Mesenchymal stem cell (in vitro differentiated cells and primary cell): ENCODE measurements around the gene CEBPZ.
A peak's percentile ranks its signal among the peaks of the same experiment; 100 is the strongest.
"Not testable (repeated sequence)": the region's sequence is repeated elsewhere in the genome, so short reads cannot be mapped to it uniquely, and the experiment has no call there.

Experiments used
- DNase-seq: peaks from one replicate; pipeline ENCODE4 v3.0.0-alpha.2; 2013
- H2AFZ ChIP-seq: one replicate; pipeline ENCODE4 v1.6.1; 2013; ENCODE audit warnings: low read depth, mild to moderate bottlenecking, control low read depth, inconsistent platforms, low read length, moderate library complexity
- H2AK5ac ChIP-seq: 2 replicates; pipeline ENCODE4 v1.6.1; 2013; ENCODE audit warnings: low read length, moderate library complexity, mild to moderate bottlenecking, inconsistent platforms; ENCODE audit not compliant: severe bottlenecking
- H2BK120ac ChIP-seq: one replicate; pipeline ENCODE4 v1.6.1; 2013; ENCODE audit warnings: low read depth, mild to moderate bottlenecking, inconsistent platforms, low read length, moderate library complexity
- H2BK12ac ChIP-seq, 2 experiments: one replicate each; pipeline ENCODE4 v1.6.1; 2013; ENCODE audit warnings: inconsistent platforms in 2 of 2, low read length in 2 of 2, mild to moderate bottlenecking in 2 of 2, moderate library complexity in 2 of 2, control low read depth in 1 of 2
- H2BK15ac ChIP-seq: one replicate; pipeline ENCODE4 v1.6.1; 2013; ENCODE audit warnings: mild to moderate bottlenecking, low read depth, inconsistent platforms; ENCODE audit not compliant: poor library complexity, severe bottlenecking
- H2BK5ac ChIP-seq: 2 replicates; pipeline ENCODE4 v1.6.1; 2013; ENCODE audit warnings: low read depth, mild to moderate bottlenecking, low read length, control low read depth, inconsistent platforms; ENCODE audit not compliant: poor library complexity, severe bottlenecking
- H3K14ac ChIP-seq, 2 experiments: one replicate each; pipeline ENCODE4 v1.6.1; 2013; ENCODE audit warnings: inconsistent platforms in 2 of 2, low read length in 2 of 2, control low read depth in 1 of 2, mild to moderate bottlenecking in 1 of 2, moderate library complexity in 1 of 2
- H3K18ac ChIP-seq, 2 experiments: one replicate each; pipeline ENCODE4 v1.6.1; 2013; ENCODE audit warnings: inconsistent platforms in 2 of 2, low read length in 2 of 2, control low read depth in 1 of 2, low read depth in 1 of 2, mild to moderate bottlenecking in 1 of 2
- H3K23ac ChIP-seq, 2 experiments: one replicate each; pipeline ENCODE4 v1.6.1; 2013; ENCODE audit warnings: inconsistent platforms in 2 of 2, low read length in 2 of 2, mild to moderate bottlenecking in 2 of 2, moderate library complexity in 2 of 2, control low read depth in 1 of 2
- H3K27ac ChIP-seq: 2 replicates; pipeline ENCODE4 v1.5.1; 2013; ENCODE audit warnings: mild to moderate bottlenecking, moderate library complexity, low read length, control low read depth, inconsistent platforms; ENCODE audit not compliant: poor library complexity, severe bottlenecking
- H3K27me3 ChIP-seq, 2 experiments: 2 replicates each; pipeline versions ENCODE4 v1.6.1 to v1.7.0; 2013; ENCODE audit warnings: low read length in 2 of 2, mild to moderate bottlenecking in 2 of 2, moderate library complexity in 2 of 2, control low read depth in 1 of 2, inconsistent platforms in 1 of 2; ENCODE audit not compliant: control insufficient read depth in 1 of 2, insufficient read depth in 1 of 2
- H3K36me3 ChIP-seq, 2 experiments: 2 replicates each; pipeline versions ENCODE4 v1.6.1 to v1.7.0; 2013; ENCODE audit warnings: low read length in 2 of 2, control low read depth in 1 of 2, inconsistent platforms in 1 of 2, low read depth in 1 of 2, mild to moderate bottlenecking in 1 of 2; ENCODE audit not compliant: insufficient read depth in 2 of 2, control insufficient read depth in 1 of 2
- H3K4ac ChIP-seq, 2 experiments: one replicate each; pipeline ENCODE4 v1.6.1; 2013; ENCODE audit warnings: inconsistent platforms in 2 of 2, low read length in 2 of 2, mild to moderate bottlenecking in 2 of 2, moderate library complexity in 2 of 2, control low read depth in 1 of 2, low read depth in 1 of 2
- H3K4me1 ChIP-seq: 2 replicates; pipeline ENCODE4 v1.6.1; 2013; ENCODE audit warnings: low read depth, low read length, control low read depth; ENCODE audit not compliant: control insufficient read depth, insufficient read depth
- H3K4me2 ChIP-seq: 2 replicates; pipeline ENCODE4 v1.6.1; 2013; ENCODE audit warnings: low read length, mild to moderate bottlenecking, inconsistent platforms; ENCODE audit not compliant: poor library complexity, severe bottlenecking
- H3K4me3 ChIP-seq, 2 experiments: 2 replicates each; pipeline versions ENCODE4 v1.5.1 to v1.7.0; 2013; ENCODE audit warnings: low read length in 2 of 2, mild to moderate bottlenecking in 2 of 2, control low read depth in 1 of 2, low read depth in 1 of 2; ENCODE audit not compliant: insufficient read depth in 1 of 2
- H3K79me1 ChIP-seq: replicated peaks from 2 replicates; pipeline ENCODE4 v1.6.1; 2013; ENCODE audit warnings: mild to moderate bottlenecking, control low read depth, low read length, inconsistent platforms; ENCODE audit not compliant: poor library complexity, severe bottlenecking
- H3K9ac ChIP-seq: 2 replicates; pipeline ENCODE4 v1.7.0; 2013; ENCODE audit warnings: mild to moderate bottlenecking, low read length, moderate library complexity
- H3K9me3 ChIP-seq: 2 replicates; pipeline ENCODE4 v1.7.0; 2013; ENCODE audit warnings: mild to moderate bottlenecking, low read length; ENCODE audit not compliant: control insufficient read depth
- H4K8ac ChIP-seq: one replicate; pipeline ENCODE4 v1.6.1; 2013; ENCODE audit warnings: inconsistent platforms, mild to moderate bottlenecking, low read length, moderate library complexity
- H4K91ac ChIP-seq: one replicate; pipeline ENCODE4 v1.6.1; 2013; ENCODE audit warnings: mild to moderate bottlenecking, low read length, inconsistent platforms
- WGBS: methylation state at CpG from one replicate; pipeline ENCODE4 v1.1.7; 2013; ENCODE audit warnings: mixed read lengths; 5-methylcytosine and 5-hydroxymethylcytosine counted together

The CEBPZ gene

GRCh38 chr2:37228788-37229187 lies 2.6 kb downstream of the CEBPZ start:
- Histone ChIP-seq H3K9me3 (no peaks in the 10 kb centered on the region), H2BK15ac (no peak overlapping the region)

DNA sequence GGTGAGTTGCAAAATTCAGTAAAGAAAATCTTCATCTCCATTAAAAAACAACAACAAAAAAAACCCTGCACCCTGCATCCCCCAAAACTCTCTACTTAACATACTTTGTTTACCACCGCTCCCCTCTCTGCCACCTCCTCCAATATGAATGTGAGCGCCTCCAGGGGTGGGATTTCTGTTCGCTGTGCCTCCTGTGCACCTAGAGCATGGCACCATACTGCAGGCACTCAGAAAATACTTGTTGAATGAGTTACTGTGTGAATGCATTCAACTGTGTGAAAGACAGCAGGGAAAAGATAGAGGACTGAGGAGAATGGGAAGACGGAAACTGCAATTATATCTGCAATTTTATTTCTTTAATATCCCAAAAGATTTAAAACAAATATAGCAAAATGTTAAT lies 4.5 kb downstream of the CEBPZ start:
- Histone ChIP-seq H2BK15ac (no peak overlapping the region), H3K18ac (no peak overlapping the region), H4K91ac (no peak overlapping the region), H3K9me3 (no peaks in the 10 kb centered on the region), H2BK5ac (no peak overlapping the region), H3K23ac (no peak overlapping the region), H3K14ac (no peak overlapping the region), H3K79me1 (peaks cover 9% of the 10 kb centered on the region), H3K4me2 (no peak overlapping the region), H4K8ac (no peak overlapping the region), H3K27ac (no peak overlapping the region), H3K36me3 (peaks cover 4 to 48% of the 10 kb centered on the region in 2 experiments), H3K4ac (no peak overlapping the region), H2BK120ac (no peak overlapping the region), H3K9ac (no peak overlapping the region), H2AK5ac (no peak overlapping the region), H3K27me3 (no peaks in the 10 kb centered on the region), H3K4me1 (peaks cover 5% of the 10 kb centered on the region), H3K4me3 (no peak overlapping the region), H2BK12ac (no peak overlapping the region), H2AFZ (no peak overlapping the region)
- no peak for DNase-seq
- WGBS, result 100% methylated on average over 3 of the region's 4 CpGs

More at GRCh38 chr2:37228788-37229187, 2.6 kb downstream of the CEBPZ start:
- Histone ChIP-seq H3K14ac (no peak overlapping the region), H3K4ac (no peak overlapping the region), H3K4me3 (no peak overlapping the region), H3K27me3 (no peaks in the 10 kb centered on the region), H3K18ac (no peak overlapping the region), H3K36me3 (peaks cover 4 to 32% of the 10 kb centered on the region in 2 experiments), H3K27ac (no peak overlapping the region), H3K79me1 (peaks cover 12% of the 10 kb centered on the region), H2BK5ac (no peak overlapping the region), H2AFZ (no peak overlapping the region), H2BK12ac (no peak overlapping the region), H4K91ac (no peak overlapping the region), H3K9ac (no peak overlapping the region), H3K4me2 (no peak overlapping the region), H4K8ac (no peak overlapping the region), H3K23ac (no peak overlapping the region), H2AK5ac (no peak overlapping the region), H3K4me1 (peaks cover 13% of the 10 kb centered on the region), H2BK120ac (no peak overlapping the region)
- 100% methylated on average over 3 of the region's 3 CpGs for WGBS
- DNase-seq, result no peak

DNA sequence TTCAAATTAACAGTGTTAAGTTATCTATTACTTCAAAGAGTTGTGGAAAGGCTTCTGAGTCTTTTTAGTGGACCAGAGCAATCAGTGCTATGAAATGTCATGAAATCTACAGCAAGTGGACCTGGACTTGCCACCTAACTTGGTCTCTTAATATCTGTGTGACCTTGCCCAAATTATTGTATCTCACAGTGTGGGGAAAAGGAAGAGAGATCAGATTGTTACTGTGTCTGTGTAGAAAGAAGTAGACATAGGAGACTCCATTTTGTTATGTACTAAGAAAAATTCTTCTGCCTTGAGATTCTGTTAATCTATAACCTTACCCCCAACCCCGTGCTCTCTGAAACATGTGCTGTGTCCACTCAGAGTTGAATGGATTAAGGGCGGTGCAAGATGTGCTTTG lies 6.3 kb downstream of the CEBPZ start:
- no CpG with 5 or more reads among the region's 2 CpGs for WGBS

GRCh38 chr2:37224063-37224462 lies 7.3 kb downstream of the CEBPZ start:
- H3K9ac ChIP-seq, result no peak overlapping the region
- H3K27ac ChIP-seq, result no peak overlapping the region
- H3K23ac ChIP-seq, result no peak overlapping the region
- H3K14ac ChIP-seq, result no peak overlapping the region
- peaks cover 12 to 74% of the 10 kb centered on the region in 2 experiments for H3K36me3 ChIP-seq
- no peak overlapping the region for H2BK15ac ChIP-seq
- no peak overlapping the region for H3K4me3 ChIP-seq
- H2BK5ac ChIP-seq, result no peak overlapping the region
- H3K4ac ChIP-seq, result no peak overlapping the region
- no peaks in the 10 kb centered on the region for H3K27me3 ChIP-seq
- H2BK120ac ChIP-seq, result no peak overlapping the region
- H4K8ac ChIP-seq, result no peak overlapping the region
- no peak overlapping the region for H4K91ac ChIP-seq
- H2BK12ac ChIP-seq, result no peak overlapping the region
- H3K4me2 ChIP-seq, result no peak overlapping the region
- H3K4me1 ChIP-seq, result no peaks in the 10 kb centered on the region
- no peak overlapping the region for H2AK5ac ChIP-seq
- no peaks in the 10 kb centered on the region for H3K9me3 ChIP-seq
- no peak overlapping the region for H3K18ac ChIP-seq
- WGBS, result 100% methylated on average over 1 of the region's 1 CpG
- peaks cover 17% of the 10 kb centered on the region for H3K79me1 ChIP-seq
- DNase-seq, result no peak
- H2AFZ ChIP-seq, result no peak overlapping the region

More for the DNA sequence above, 6.3 kb downstream of the CEBPZ start:
- not testable (repeated sequence) for H3K9me3 ChIP-seq, H3K27me3 ChIP-seq, H4K91ac ChIP-seq, H2BK12ac ChIP-seq, H4K8ac ChIP-seq, H3K18ac ChIP-seq, DNase-seq, H3K9ac ChIP-seq, H3K14ac ChIP-seq, H2BK5ac ChIP-seq, H3K4me2 ChIP-seq, H3K4me3 ChIP-seq, H2AFZ ChIP-seq, H3K4me1 ChIP-seq, H2BK120ac ChIP-seq, H3K23ac ChIP-seq, H3K4ac ChIP-seq, H2BK15ac ChIP-seq, H2AK5ac ChIP-seq
- Histone ChIP-seq H3K27ac (peak overlapping the region; percentile 47), H3K79me1 (peaks cover 16% of the 10 kb centered on the region), H3K36me3 (peaks cover 12 to 65% of the 10 kb centered on the region in 2 experiments)
